Neural cell (in vitro differentiated cells): ENCODE measurements around the gene TEKT4. TPM values are rescaled to one million over a fixed set of nuclear protein-coding genes. Genes with fewer than 3 reads are reported as not detected.
"Not testable (repeated sequence)": the region's sequence is repeated elsewhere in the genome, so short reads cannot be mapped to it uniquely, and the experiment has no call there.

Experiments used
- H2AFZ ChIP-seq: fragments of 200-600, 300-800 bp; sonication (generic), shearing (Covaris generic); 2 replicates; pipeline ENCODE4 v1.6.0; 2014; ENCODE audit warnings: low read depth, mild to moderate bottlenecking, antibody characterized with exemption, low read length, moderate library complexity
- H3F3A ChIP-seq: fragments of 200-600 bp; shearing (Covaris generic); 2 replicates; pipeline ENCODE4 v1.6.1; 2016; ENCODE audit warnings: mild to moderate bottlenecking, moderate library complexity, mixed read lengths, antibody characterized with exemption, low read length; ENCODE audit not compliant: insufficient read depth, poor library complexity, severe bottlenecking
- H3K27ac ChIP-seq: fragments of 200-600, 300-800 bp; sonication (generic), shearing (Covaris generic); 2 replicates; pipeline ENCODE4 v1.5.1; 2014; ENCODE audit warnings: mild to moderate bottlenecking, low read length, moderate library complexity
- H3K27me3 ChIP-seq: fragments of 300-800, 200-600 bp; sonication (generic), shearing (Covaris generic); 2 replicates; pipeline ENCODE4 v1.6.0; 2014; ENCODE audit warnings: mild to moderate bottlenecking, low read depth, low read length, moderate library complexity; ENCODE audit not compliant: insufficient read depth
- H3K36me3 ChIP-seq: fragments of 300-800, 200-600 bp; sonication (generic), shearing (Covaris generic); 2 replicates; pipeline ENCODE4 v1.5.1; 2014; ENCODE audit warnings: mild to moderate bottlenecking, antibody characterized with exemption, low read length, moderate library complexity; ENCODE audit not compliant: insufficient read depth
- H3K4me2 ChIP-seq: fragments of 300-800, 200-600 bp; sonication (generic), shearing (Covaris generic); 2 replicates; pipeline ENCODE4 v1.6.0; 2014; ENCODE audit warnings: mild to moderate bottlenecking, low read length
- H3K4me3 ChIP-seq: fragments of 300-800, 200-600 bp; sonication (generic), shearing (Covaris generic); 2 replicates; pipeline ENCODE4 v1.5.1; 2014; ENCODE audit warnings: mild to moderate bottlenecking, low read length, moderate library complexity
- H3K79me2 ChIP-seq: fragments of 200-600 bp; shearing (Covaris generic); replicated peaks from 2 replicates; pipeline ENCODE4 v1.6.0; 2014; ENCODE audit warnings: mild to moderate bottlenecking, low read length, moderate library complexity; ENCODE audit not compliant: insufficient read depth
- H3K9ac ChIP-seq: fragments of 300-800, 200-600 bp; sonication (generic), shearing (Covaris generic); 2 replicates; pipeline ENCODE4 v1.6.1; 2016; ENCODE audit warnings: mild to moderate bottlenecking, low read length, mixed read lengths
- H3K9me2 ChIP-seq: fragments of 200-600 bp; shearing (Covaris generic); 2 replicates; pipeline ENCODE4 v1.6.1; 2016; ENCODE audit warnings: mild to moderate bottlenecking, low read length, mixed read lengths; ENCODE audit not compliant: insufficient read depth
- H3K9me3 ChIP-seq: fragments of 200-600, 300-800 bp; sonication (generic), shearing (Covaris generic); 2 replicates; pipeline ENCODE4 v1.6.1; 2016; ENCODE audit warnings: mild to moderate bottlenecking, mixed run types, low read length, moderate library complexity, mixed read lengths
- H4K20me1 ChIP-seq: fragments of 200-600 bp; shearing (Covaris generic); 2 replicates; pipeline ENCODE4 v1.6.1; 2016; ENCODE audit warnings: mild to moderate bottlenecking, mixed run types; ENCODE audit not compliant: insufficient read depth
- EZH2 ChIP-seq: fragments of 200-600, 300-800 bp; shearing (Covaris generic), sonication (generic); IDR thresholded peaks from 2 replicates; pipeline ENCODE4 v1.6.1; 2014; ENCODE audit warnings: antibody characterized with exemption, low read length, borderline replicate concordance, mild to moderate bottlenecking; ENCODE audit not compliant: insufficient read depth, poor library complexity, severe bottlenecking
- MXI1 ChIP-seq: fragments of 450-650 bp; conservative IDR thresholded peaks from 2 replicates; pipeline ENCODE4 v1.6.1; 2014; ENCODE audit warnings: antibody characterized with exemption, mild to moderate bottlenecking; ENCODE audit not compliant: poor library complexity, severe bottlenecking
- POLR2AphosphoS5 ChIP-seq: IDR thresholded peaks from 2 replicates; pipeline ENCODE4 v1.6.1; 2012
- SMC3 ChIP-seq: fragments of 450-650 bp; conservative IDR thresholded peaks from 2 replicates; pipeline ENCODE4 v1.6.1; 2014; ENCODE audit warnings: antibody characterized with exemption, mild to moderate bottlenecking, moderate library complexity; ENCODE audit not compliant: poor library complexity
- TAF1 ChIP-seq: IDR thresholded peaks from 2 replicates; pipeline ENCODE4 v1.6.1; 2012; ENCODE audit warnings: low read depth
- polyA plus RNA-seq: library from polyadenylated mRNA; depleted of rRNA; stranded (reverse); fragments of >200 nt; gene quantifications from 2 replicates; pipeline ENCODE4 v1.2.3, GENCODE V29; 2014
- TF ChIP-seq, protein P1 (sequence below): IDR thresholded peaks from 2 replicates; pipeline ENCODE4 v1.6.1; 2012; ENCODE audit warnings: borderline replicate concordance
- TF ChIP-seq, protein P2 (sequence below): fragments of 450-650 bp; IDR thresholded peaks from 2 replicates; pipeline ENCODE4 v1.5.1; 2014; ENCODE audit warnings: antibody characterized with exemption, mild to moderate bottlenecking, moderate library complexity; ENCODE audit not compliant: poor library complexity, severe bottlenecking

TEKT4 gene
- polyA plus RNA-seq, 1 donor from 2014 or later = not detected

DNA sequence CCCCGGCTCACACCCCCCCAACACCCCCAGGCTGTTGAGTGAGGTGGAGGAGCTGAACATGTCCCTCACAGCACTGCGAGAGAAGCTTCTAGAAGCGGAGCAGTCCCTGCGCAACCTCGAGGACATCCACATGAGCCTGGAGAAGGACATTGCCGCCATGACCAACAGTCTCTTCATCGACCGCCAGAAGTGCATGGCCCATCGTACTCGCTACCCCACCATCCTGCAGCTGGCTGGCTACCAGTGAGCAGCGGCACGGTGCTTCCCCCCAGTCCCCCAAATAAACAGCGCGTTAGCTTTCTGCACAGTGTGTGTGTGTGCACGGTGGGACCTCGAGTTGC, 5.3 kb downstream of the TEKT4 start:
- no peaks in the 10 kb centered on the region for H3K79me2 ChIP-seq
- H4K20me1 ChIP-seq = no peaks in the 10 kb centered on the region
- TF ChIP-seq EZH2 (no peak), POLR2AphosphoS5 (no peak), MXI1 (no peak), SMC3 (no peak)
- TF ChIP-seq, protein P1, sequence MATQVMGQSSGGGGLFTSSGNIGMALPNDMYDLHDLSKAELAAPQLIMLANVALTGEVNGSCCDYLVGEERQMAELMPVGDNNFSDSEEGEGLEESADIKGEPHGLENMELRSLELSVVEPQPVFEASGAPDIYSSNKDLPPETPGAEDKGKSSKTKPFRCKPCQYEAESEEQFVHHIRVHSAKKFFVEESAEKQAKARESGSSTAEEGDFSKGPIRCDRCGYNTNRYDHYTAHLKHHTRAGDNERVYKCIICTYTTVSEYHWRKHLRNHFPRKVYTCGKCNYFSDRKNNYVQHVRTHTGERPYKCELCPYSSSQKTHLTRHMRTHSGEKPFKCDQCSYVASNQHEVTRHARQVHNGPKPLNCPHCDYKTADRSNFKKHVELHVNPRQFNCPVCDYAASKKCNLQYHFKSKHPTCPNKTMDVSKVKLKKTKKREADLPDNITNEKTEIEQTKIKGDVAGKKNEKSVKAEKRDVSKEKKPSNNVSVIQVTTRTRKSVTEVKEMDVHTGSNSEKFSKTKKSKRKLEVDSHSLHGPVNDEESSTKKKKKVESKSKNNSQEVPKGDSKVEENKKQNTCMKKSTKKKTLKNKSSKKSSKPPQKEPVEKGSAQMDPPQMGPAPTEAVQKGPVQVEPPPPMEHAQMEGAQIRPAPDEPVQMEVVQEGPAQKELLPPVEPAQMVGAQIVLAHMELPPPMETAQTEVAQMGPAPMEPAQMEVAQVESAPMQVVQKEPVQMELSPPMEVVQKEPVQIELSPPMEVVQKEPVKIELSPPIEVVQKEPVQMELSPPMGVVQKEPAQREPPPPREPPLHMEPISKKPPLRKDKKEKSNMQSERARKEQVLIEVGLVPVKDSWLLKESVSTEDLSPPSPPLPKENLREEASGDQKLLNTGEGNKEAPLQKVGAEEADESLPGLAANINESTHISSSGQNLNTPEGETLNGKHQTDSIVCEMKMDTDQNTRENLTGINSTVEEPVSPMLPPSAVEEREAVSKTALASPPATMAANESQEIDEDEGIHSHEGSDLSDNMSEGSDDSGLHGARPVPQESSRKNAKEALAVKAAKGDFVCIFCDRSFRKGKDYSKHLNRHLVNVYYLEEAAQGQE = no peak
- no peaks in the 10 kb centered on the region for H3K36me3 ChIP-seq
- H3K9ac ChIP-seq = no peak overlapping the region
- H3K4me2 ChIP-seq = no peak overlapping the region
- no peak overlapping the region for H3K27ac ChIP-seq
- no peaks in the 10 kb centered on the region for H3K9me2 ChIP-seq
- no peaks in the 10 kb centered on the region for H3F3A ChIP-seq
- H3K9me3 ChIP-seq = peaks cover 16% of the 10 kb centered on the region
- H2AFZ ChIP-seq = no peak overlapping the region
- H3K27me3 ChIP-seq = no peaks in the 10 kb centered on the region
- H3K4me3 ChIP-seq = no peak overlapping the region

DNA sequence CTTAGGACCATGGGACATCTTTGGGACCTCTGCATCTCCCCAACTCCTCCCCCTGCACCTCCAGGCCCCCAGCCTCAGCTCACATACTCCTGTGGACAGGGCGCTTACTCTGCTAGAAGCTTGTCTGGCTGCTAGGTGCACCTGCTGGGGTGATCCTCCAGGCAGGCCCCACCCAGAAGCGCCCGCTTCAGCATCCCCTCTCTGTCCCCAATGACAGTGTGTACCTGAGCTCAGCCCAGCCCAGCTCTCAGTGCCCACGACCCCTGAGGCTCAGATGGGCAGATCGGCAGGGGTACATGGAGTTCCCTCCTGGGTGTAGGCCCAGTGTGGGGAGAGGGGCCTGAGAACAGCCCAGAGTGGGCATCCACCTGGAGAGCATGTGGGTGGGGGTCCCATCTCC, 5.9 kb downstream of the TEKT4 start:
- Histone ChIP-seq H3K9me3 (peaks cover 15% of the 10 kb centered on the region), H3K9me2 (no peaks in the 10 kb centered on the region), H3K79me2 (no peaks in the 10 kb centered on the region), H3K4me3 (no peak overlapping the region), H3F3A (no peaks in the 10 kb centered on the region), H3K27ac (no peak overlapping the region), H3K9ac (no peak overlapping the region), H3K27me3 (no peaks in the 10 kb centered on the region), H3K4me2 (no peak overlapping the region), H4K20me1 (no peaks in the 10 kb centered on the region), H3K36me3 (no peaks in the 10 kb centered on the region), H2AFZ (no peak overlapping the region)
- TF ChIP-seq EZH2 (no peak), SMC3 (no peak), TAF1 (no peak)
- TF ChIP-seq, protein P2, sequence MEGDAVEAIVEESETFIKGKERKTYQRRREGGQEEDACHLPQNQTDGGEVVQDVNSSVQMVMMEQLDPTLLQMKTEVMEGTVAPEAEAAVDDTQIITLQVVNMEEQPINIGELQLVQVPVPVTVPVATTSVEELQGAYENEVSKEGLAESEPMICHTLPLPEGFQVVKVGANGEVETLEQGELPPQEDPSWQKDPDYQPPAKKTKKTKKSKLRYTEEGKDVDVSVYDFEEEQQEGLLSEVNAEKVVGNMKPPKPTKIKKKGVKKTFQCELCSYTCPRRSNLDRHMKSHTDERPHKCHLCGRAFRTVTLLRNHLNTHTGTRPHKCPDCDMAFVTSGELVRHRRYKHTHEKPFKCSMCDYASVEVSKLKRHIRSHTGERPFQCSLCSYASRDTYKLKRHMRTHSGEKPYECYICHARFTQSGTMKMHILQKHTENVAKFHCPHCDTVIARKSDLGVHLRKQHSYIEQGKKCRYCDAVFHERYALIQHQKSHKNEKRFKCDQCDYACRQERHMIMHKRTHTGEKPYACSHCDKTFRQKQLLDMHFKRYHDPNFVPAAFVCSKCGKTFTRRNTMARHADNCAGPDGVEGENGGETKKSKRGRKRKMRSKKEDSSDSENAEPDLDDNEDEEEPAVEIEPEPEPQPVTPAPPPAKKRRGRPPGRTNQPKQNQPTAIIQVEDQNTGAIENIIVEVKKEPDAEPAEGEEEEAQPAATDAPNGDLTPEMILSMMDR = no peak
- TF ChIP-seq, protein P1 = no peak

DNA sequence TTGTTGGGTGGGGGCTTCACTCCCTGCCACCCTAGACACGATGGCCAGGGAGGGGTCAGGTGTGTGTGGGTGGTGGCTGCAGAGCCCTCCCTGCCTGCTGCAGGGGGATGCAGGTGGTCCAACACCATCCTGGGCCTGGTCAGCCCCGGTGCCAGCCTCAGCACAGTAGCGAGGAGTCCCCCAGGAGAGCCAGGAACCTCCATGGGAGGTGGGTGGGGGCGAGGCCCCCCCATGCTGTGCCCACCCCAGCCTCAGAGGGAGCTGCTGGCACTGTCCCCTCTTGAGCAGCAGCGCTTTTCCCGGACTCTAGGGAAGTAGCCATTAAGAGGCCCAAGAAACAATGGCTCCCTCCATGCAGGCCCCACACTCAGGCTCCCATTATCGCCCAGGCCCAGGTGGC, 7.3 kb downstream of the TEKT4 start:
- not testable (repeated sequence) for H3K9me2 ChIP-seq, H3F3A ChIP-seq, H3K27me3 ChIP-seq, H3K36me3 ChIP-seq, H3K9ac ChIP-seq, H3K27ac ChIP-seq, H3K4me2 ChIP-seq, H2AFZ ChIP-seq, H3K79me2 ChIP-seq, H3K4me3 ChIP-seq, H4K20me1 ChIP-seq
- peaks cover 12% of the 10 kb centered on the region for H3K9me3 ChIP-seq
